GM19324 (cell line): ENCODE measurements around the gene HSD11B2.

Experiments
- ATAC-seq: cut with Tn5 transposase; IDR thresholded peaks from one replicate; pipeline ENCODE4 v1.9.1; 2021; ENCODE audit warnings: mild to moderate bottlenecking, moderate library complexity; ENCODE audit not compliant: unreplicated experiment, low FRiP score

Gene HSD11B2

DNA sequence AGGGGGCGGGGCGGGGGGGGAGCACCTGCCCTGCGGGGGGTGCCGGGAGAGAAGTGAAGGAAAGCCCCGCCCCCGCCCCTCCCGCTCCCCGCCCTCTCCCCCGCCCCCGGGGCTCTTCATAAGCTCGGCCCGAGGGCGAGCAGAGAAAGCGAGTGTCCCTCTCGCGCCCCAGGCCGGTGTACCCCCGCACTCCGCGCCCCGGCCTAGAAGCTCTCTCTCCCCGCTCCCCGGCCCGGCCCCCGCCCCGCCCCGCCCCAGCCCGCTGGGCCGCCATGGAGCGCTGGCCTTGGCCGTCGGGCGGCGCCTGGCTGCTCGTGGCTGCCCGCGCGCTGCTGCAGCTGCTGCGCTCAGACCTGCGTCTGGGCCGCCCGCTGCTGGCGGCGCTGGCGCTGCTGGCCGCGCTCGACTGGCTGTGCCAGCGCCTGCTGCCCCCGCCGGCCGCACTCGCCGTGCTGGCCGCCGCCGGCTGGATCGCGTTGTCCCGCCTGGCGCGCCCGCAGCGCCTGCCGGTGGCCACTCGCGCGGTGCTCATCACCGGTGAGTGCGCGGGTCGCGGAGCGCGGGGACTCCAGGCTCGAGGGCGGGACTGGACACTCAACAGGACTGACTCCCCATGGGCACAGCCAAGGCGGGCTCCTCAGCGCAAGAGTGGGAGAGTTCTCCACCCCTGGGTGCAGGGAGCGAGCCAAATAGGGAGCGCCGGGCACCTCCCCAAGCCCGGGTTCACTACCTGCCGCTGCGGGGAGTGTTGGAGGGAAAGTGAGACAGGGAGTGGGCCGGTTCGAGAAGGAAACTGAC, at the start of gene HSD11B2:
TSS of gene HSD11B2 (plus strand) at position 145 of the 798 bp plus-strand sequence. CDS start at position 273, 128 bp downstream.
- ATAC-seq: no peak

DNA sequence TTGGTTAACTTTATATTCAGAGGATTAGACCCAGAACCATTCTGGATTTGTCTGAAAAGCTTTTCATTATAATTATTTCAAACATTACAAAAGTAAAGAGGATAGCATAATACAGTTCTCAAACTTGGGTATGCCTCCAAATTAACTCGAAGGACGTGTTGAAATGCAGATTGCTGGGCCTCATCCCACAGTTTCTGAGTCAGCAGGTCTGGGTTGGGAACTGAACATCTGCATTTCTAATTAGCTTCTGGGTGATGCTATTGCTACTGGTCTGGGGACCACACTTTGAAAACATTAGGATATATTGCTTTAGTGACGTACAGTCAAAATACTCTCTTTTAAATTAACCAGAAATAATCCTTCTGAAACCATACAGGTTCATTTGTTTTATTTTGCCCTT, 47.6 kb upstream of the HSD11B2 start:
- no peak for ATAC-seq

DNA sequence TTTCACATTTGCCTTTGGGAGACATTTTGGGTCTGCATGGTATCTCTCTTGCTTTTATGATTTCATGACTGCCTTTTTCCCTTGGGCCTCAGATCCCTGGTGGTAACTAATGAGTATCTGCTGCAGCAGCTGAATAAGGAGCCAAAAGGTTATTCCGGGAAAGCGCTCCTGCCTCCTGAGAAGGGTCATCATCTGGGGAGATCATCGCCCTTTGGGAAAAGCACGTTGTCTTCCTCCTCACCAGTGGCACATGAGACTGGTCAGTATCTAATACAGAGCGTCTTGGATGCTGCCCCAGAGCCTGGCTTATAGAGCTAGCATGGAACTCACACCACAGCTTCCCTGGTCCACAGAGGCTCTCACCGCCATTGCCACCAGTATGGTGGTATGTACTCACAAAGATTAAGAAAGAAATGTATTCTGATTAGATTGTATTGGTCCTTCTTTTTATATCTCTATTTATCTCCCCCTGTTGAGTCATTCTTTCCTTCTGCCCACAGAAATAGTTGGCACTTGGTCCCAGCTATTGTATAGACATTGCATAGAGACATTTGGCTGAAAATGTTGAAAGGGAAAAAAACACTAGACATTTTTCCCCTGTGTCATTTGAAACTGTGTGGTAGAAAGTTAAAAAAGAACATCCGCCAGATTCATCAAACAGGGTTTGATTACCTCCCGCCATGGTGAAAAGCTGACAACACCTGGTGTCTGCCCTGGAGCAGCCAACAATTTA, 46.0 kb upstream of the HSD11B2 start:
- ATAC-seq: no peak

DNA sequence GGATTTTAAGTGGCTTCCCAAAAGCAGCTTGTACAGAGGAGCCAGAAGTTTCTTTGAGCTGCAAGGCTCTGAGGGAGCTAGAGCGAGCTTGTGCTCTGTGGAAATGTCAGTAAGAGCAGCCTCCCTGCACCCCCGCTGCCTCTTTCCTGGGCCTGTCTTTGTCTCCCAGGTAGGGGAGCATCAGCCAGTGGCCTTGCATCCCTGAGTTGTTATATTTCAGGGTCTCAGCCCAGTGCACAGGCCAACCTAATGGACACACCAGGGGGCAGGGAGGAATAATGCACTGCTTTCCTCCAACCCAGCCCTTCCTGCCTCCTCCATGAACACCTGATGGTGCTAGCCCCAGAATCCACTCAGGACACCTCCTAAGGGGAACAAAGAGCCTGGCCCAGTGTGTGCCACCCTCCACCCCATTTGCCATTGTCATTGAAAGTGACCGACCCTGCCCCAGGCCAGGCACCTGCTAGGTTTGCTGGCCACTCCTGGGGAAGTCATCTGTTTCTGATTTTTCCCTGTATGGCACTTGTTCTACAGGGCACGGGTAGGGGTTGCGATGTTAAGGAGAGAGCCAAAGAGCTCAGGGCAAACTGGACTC, 44.0 kb upstream of the HSD11B2 start:
- ATAC-seq: no peak

DNA sequence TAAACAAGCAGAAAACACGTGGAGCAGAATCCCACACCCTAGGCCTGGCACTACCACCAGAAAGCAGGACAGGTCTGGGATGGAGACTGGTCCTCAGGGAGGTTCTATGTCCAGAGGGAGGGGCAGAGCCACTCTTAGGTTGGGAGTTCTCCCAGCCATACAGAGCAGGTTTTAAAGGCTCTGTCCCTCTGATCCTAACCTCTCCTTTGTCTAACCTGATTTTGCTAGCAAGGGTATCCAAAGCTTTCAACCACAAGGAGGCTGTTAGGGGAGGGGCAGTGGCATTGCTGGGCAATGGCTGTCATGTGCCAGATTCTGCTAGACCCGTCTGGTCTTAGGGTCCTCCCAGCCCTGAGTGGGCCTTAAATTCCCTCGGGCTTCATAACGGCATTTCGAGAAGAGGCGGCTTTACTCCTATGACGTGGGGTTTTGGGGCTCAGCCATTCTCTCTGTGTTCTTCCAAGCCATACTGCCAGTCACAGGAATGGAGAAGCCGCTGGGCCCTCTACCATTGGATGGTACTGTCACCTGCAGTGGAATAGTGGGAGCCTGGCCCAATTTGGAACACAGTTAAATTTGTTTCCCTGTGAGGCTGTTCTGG, 43.3 kb upstream of the HSD11B2 start:
- ATAC-seq: no peak

- ATAC-seq: no peak
These were observed 42.7 kb upstream of the HSD11B2 start for GRCh38 chr16:67388191-67388590.

DNA sequence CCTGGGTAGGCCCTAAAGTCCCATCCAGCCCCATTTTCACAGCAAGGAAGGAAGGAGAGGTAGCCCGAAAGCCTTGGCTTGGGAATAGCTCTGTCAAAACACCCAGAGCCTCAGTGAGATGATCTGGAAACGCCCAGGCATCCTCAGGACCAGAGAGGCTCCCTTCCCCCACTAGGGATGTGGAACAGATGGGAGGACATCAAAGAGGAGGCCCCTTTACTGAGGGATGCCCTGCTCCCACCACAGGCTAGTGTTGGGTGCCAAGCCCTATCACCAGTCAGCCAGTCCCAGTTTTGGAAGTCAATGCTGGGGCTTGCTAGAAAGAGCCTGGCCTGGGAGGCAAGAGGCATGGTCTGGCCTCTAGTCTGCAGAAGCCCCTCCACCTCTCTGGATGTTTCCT, 42.3 kb upstream of the HSD11B2 start:
- no peak for ATAC-seq

GRCh38 chr16:67389911-67390815, 40.8 kb upstream of the HSD11B2 start:
- no peak for ATAC-seq

- ATAC-seq: no peak
These were observed 40.0 kb upstream of the HSD11B2 start for GRCh38 chr16:67390816-67391423.

GRCh38 chr16:67391424-67392300, 39.3 kb upstream of the HSD11B2 start:
- no peak for ATAC-seq

DNA sequence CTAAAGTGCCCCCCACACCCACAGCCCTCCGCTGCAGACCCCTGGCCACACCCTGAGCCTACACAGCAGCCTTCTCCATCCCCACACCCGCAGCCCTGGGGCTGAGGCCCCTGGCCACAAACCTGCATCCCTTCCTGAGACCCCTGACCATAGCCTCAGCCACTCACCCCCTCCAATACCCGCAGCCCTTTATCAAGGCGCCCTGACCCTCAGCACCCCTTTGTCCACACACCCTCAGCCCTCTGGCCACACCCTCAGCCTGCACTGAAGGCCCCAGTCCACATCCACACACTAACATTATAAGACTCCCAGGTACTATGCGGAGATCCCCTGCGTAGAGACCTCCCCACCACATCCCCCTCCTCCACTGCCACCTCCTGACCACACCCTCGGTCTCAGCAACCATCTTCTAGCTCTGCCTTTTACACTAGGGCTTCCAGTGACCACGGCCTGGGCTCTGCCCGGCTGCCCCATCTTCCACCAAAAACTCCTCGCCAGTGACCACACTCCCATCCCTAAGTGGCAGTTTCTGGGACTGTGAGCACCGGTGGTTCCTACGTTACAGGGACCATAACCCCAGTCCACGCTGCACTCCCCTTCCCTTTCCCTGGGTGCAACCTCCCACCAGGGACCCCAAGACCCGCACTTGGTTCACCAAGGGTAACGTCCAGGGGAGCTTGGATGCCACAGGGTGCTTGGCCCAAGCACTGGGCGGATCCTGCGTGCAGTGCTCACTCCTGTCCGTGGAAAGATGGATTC, 38.4 kb upstream of the HSD11B2 start:
- no peak for ATAC-seq

- ATAC-seq: no peak
These were observed 37.7 kb upstream of the HSD11B2 start, which contains the start of gene TPPP3 for GRCh38 chr16:67393111-67393787. TSS of gene TPPP3 (minus strand) at chr16:67393498. CDS start at chr16:67391111, 2,387 bp downstream.

GRCh38 chr16:67393788-67394154, 37.1 kb upstream of the HSD11B2 start:
- no peak for ATAC-seq

- ATAC-seq: no peak
These were observed 36.5 kb upstream of the HSD11B2 start for GRCh38 chr16:67394155-67395104.

DNA sequence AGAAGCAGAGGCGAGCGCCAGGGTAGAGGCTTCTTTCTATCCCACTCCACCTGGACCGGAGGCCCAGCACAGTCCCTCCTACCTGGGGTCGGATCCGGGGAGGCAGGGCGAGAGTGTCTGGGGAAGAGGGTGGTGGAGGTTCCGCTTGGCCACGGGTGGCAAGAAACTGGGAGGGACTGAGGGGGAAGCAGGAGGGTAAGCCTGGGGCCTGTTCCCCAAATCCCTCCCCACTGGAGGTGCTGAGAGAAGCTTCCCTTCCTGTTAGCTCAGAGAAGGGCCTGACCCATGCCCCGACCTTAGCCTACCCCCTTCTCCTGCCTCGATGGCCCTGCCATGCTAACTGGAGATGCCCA, 35.8 kb upstream of the HSD11B2 start:
- no peak for ATAC-seq

DNA sequence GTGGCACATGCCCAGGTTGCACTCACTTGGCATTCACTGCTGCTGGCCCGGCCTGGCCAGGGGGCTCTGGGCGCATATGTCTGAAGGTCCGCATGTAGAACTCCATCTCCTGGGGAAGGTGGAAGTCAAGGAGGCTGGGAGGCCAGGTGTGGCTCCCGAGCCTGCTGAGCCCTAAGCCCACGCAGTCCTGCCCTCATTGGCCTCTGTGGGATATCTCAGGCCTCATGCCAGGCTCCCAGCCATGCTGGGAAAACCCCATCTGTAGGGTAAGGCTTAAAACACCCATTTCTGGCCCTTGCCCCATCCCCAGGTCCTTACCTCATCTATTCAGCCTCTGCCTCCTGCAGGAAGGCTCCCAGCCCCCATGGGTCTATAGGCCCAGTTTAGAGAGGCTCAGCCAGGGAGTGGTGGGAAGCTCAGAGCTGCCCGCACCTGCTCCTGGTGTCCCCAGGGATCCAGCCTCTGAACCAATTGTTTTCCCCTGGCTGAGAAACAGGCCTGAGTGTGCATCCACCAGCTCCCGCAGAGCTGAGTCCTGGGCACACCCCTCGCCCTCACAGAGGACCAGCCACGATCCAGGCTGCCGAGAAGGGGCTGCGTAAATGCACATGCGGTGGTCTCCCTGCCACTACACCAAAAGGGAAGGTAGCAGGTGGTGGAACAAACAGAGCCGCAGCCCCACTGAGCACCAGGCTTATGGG, 35.3 kb upstream of the HSD11B2 start:
- ATAC-seq: no peak
